Endothelial cell of umbilical vein (primary cell): Measurements from ENCODE around the gene TUBG1.
"Not testable (repeated sequence)": the region's sequence is repeated elsewhere in the genome, so short reads cannot be mapped to it uniquely, and the experiment has no call there.

Experiments
- EZH2 ChIP-seq: IDR thresholded peaks from 2 replicates; pipeline ENCODE4 v1.6.1; 2012; ENCODE audit warnings: borderline replicate concordance, low read depth, mild to moderate bottlenecking, moderate library complexity, low read length, inconsistent platforms; ENCODE audit not compliant: severe bottlenecking
- FOS ChIP-seq: IDR thresholded peaks from 2 replicates; pipeline ENCODE4 v1.6.1; 2011; ENCODE audit warnings: mild to moderate bottlenecking, low read length, moderate library complexity, borderline replicate concordance; ENCODE audit not compliant: insufficient read depth
- JUN ChIP-seq: IDR thresholded peaks from 2 replicates; pipeline ENCODE4 v1.6.1; 2011; ENCODE audit warnings: borderline replicate concordance, low read depth; ENCODE audit not compliant: insufficient read length, insufficient read depth
- MAX ChIP-seq: IDR thresholded peaks from 2 replicates; pipeline ENCODE4 v1.6.1; 2011; ENCODE audit not compliant: insufficient read depth, insufficient read length
- POLR2A ChIP-seq: IDR thresholded peaks from 2 replicates; pipeline ENCODE4 v1.6.1; 2012; ENCODE audit warnings: low read depth, mild to moderate bottlenecking, control low read depth, low read length
- POLR2AphosphoS5 ChIP-seq: IDR thresholded peaks from 2 replicates; pipeline ENCODE4 v1.6.1; 2012; ENCODE audit warnings: low read depth, mild to moderate bottlenecking, control low read depth, low read length, moderate library complexity; ENCODE audit not compliant: insufficient read depth
- TF ChIP-seq, protein P1 (sequence below), 2 donors: IDR thresholded peaks; 1 replicate in 1 of 2; 2 replicates in 1 of 2; pipeline ENCODE4 v1.5.1; 2011; ENCODE audit warnings: low read length in 2 of 2, mild to moderate bottlenecking in 2 of 2, moderate library complexity in 2 of 2, control low read depth in 1 of 2, inconsistent platforms in 1 of 2, low read depth in 1 of 2; ENCODE audit not compliant: insufficient read depth in 1 of 2; ENCODE audit errors: extremely low read depth in 1 of 2

GRCh38 chr17:42627032-42627764 is 17.7 kb downstream of the TUBG1 start:
- not testable (repeated sequence) for TF ChIP-seq POLR2A, POLR2AphosphoS5, MAX, EZH2, JUN, FOS
- TF ChIP-seq, protein P1, sequence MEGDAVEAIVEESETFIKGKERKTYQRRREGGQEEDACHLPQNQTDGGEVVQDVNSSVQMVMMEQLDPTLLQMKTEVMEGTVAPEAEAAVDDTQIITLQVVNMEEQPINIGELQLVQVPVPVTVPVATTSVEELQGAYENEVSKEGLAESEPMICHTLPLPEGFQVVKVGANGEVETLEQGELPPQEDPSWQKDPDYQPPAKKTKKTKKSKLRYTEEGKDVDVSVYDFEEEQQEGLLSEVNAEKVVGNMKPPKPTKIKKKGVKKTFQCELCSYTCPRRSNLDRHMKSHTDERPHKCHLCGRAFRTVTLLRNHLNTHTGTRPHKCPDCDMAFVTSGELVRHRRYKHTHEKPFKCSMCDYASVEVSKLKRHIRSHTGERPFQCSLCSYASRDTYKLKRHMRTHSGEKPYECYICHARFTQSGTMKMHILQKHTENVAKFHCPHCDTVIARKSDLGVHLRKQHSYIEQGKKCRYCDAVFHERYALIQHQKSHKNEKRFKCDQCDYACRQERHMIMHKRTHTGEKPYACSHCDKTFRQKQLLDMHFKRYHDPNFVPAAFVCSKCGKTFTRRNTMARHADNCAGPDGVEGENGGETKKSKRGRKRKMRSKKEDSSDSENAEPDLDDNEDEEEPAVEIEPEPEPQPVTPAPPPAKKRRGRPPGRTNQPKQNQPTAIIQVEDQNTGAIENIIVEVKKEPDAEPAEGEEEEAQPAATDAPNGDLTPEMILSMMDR (IDR thresholded peaks at IDR 0.05; ENCODE audit: extremely low read depth in 1 of 2, insufficient read depth in 1 of 2, low read depth in 1 of 2, low read length in 2 of 2) = not testable (repeated sequence)
